Stimulated activated CD4-positive, alpha-beta T cell treated with anti-CD3 and anti-CD28 coated beads, Interleukin-12 subunit alpha, Interleukin-12 subunit beta, amount 100 ng/mL, for 24 hours (primary cell): ENCODE results near the gene FNDC7.
A peak's percentile ranks its signal among the peaks of the same experiment; 100 is the strongest.
"Not testable (repeated sequence)": the region's sequence is repeated elsewhere in the genome, so short reads cannot be mapped to it uniquely, and the experiment has no call there.

Source experiments
- DNase-seq, 2 experiments: peaks; one replicate each; pipeline ENCODE4 v3.0.0-alpha.2; 2020; ENCODE audit warnings: low read depth in 2 of 2

The FNDC7 gene

DNA sequence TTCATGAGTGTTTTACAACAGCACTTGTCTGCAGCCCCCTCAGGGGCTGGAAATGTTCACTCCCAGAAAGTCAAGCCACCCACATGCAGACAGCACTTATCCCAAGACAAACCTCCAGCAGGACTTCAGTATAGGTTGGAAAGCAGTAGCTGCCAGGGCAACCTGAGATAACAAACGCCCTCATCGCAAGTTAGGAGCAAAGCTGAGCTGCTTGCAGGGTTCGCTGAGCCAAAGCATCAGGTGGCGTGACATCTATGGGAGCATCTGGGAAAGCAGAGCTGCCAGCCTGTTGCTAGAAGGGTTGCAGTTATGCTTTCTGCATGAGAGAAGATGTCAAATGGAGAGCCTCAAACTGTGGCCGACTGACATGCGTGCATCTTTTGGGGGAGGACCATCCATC is 29.5 kb downstream of the FNDC7 start:
- DNase-seq, result no peak

- DNase-seq, result no peak
These were observed 33.3 kb downstream of the FNDC7 start for GRCh38 chr1:108745980-108746381.

GRCh38 chr1:108746382-108747170 is 33.9 kb downstream of the FNDC7 start, which contains the start of gene STXBP3:
Gene STXBP3, plus strand, starts transcription at chr1:108746674. Its CDS starts 64 bp downstream, at chr1:108746738.
- DNase-seq, result peak; percentile 100

DNA sequence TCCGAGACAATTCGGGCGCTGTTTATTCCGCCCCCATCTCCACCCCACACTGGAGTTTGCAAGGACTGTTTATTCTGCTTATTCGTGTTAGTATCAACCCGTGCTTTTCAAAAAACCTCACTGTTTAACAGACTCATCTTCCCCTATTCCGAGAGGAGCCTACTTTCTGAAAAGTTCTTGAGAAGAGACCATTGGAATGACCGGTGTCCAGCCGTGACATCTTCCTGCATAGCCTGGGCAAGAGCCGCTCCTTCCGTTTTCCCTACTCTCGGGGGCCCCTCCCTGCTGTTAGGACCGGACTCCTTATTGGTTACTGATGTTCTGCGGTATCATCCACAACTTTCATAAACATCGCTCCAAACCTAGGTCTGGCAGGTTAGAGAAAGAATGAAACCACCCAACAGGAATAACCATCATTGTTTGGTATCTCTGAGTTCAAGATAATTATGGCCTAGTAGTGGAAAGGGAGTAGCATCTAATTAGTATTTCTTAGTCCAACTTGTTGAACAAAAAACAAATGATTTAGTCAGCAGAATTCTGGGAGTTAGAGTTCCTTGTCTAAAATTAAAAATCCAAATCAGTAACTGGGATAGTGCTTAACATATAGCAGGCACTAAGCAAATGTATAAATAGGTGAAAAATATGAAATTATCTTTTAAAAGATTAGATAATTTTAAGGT is 34.6 kb downstream of the FNDC7 start:
- peak in 1 of 2 experiments; percentile 42 for DNase-seq

DNA sequence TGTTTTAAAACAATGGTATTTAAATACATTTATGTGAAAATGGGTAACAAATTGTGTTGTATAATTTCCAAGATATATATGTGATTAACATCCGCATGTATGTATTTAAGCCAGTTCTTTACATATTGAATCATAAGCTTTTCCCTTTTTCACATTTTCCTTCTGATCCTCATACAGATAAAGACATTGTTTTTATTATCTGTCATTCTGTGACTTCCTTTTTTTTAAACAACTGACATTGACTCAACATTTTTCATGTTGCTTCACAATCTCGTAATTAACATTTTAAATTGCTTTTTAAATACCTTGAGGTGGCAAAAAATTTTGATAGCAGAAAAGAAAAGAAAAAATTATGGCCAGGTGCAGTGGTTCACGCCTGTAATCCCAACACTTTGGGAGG is 35.2 kb downstream of the FNDC7 start:
- DNase-seq, result no peak

- no peak for DNase-seq
These were observed 36.4 kb downstream of the FNDC7 start for GRCh38 chr1:108749081-108749480.

- DNase-seq, result no peak
These were observed 37.9 kb downstream of the FNDC7 start for GRCh38 chr1:108750476-108751181.

GRCh38 chr1:108753363-108753762 is 40.7 kb downstream of the FNDC7 start:
- DNase-seq, result no peak

DNA sequence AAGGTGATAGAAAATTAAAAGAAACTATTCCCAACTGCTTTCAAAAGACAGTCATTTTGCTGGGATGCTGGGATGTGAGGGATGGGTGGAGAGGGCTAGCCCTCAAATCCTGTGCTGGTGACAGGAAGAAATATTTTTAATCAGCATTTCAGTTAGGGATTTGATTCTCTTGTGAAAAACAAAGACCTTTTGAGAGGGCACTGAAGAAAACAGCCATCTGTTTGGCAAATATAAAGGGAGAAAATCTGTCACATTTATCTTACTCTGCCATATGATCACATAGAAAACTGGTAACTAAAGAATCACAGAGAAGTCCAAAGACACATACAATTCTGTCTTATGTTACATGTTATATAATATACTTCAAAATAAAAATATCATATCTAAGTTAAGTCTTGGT is 46.1 kb downstream of the FNDC7 start:
- no peak for DNase-seq

GRCh38 chr1:108767115-108767514 is 54.4 kb downstream of the FNDC7 start:
- no peak for DNase-seq

GRCh38 chr1:108767708-108768107 is 55.0 kb downstream of the FNDC7 start:
- DNase-seq, result no peak

- no peak for DNase-seq
These were observed 65.1 kb downstream of the FNDC7 start for GRCh38 chr1:108777839-108778238.

DNA sequence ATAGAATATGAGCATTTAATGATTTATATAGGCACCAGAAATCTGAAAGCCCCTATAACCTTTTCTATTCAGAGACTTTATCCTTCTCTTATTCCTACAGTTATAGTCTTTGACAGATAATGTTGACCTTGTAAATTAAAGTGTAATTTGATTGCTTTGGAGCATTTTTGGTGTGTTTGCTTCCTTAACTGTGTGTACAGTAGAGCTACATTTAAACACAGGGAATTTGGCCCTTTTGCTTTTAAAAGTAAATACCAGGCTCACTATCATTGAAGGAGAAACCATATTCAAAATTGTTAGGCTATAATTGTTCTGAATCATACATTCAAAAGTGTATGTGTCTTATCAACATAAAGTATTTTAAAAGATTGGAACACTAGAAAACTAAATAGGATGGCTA is 66.7 kb downstream of the FNDC7 start:
- no peak for DNase-seq

- DNase-seq, result no peak
These were observed 68.3 kb downstream of the FNDC7 start for GRCh38 chr1:108780937-108781574.

- DNase-seq, result not testable (repeated sequence)
These were observed 68.9 kb downstream of the FNDC7 start for GRCh38 chr1:108781575-108781944.

- no peak for DNase-seq
These were observed 72.6 kb downstream of the FNDC7 start for GRCh38 chr1:108785264-108785663.

- DNase-seq, result no peak
These were observed 73.2 kb downstream of the FNDC7 start for GRCh38 chr1:108785880-108786279.

DNA sequence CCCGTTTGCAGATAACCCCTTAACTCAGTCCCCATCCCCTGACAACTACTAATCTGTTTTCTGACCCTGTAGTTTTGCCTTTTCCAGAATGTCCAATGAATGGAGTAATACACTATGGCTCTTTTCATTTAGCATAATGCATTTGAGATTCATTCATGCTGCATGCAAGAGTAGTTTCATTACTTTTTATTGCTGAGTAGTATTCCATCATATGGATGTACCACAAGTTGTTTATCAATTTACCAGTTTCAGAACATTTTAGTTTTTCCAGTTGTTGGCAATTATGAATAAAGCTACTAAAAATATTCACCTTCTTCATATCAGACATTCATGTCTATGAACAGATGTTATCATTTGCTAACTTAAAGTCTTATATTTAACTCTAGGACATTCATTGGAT is 79.1 kb downstream of the FNDC7 start:
- DNase-seq, result no peak
